Measurements from ENCODE around the gene TEX22.

Gene TEX22

DNA sequence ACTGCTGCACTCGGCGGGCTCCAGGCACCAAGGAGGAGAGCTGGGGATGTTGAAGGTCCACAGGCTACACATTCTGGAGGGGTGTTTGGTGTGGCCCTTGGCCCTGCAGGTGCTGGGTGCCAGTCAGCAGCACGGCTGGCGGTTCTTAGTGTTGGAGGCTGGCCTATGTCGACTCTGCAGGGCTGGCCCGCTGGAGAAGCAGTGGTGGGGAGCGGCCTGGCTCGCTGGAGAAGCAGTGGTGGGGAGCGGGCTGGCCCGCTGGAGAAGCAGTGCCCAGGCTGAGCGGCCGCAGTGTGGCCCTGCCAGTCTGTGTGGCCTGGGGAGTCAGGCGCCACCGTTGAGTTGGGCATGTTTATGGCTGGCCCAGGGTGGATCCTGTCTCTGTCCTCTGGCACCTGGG, 48.6 kb downstream of the TEX22 start:
- H3K27me3 Mint-ChIP-seq (ENCODE audit: low read depth), result no peaks in the 10 kb centered on the region
- H3K9me3 Mint-ChIP-seq, result no peaks in the 10 kb centered on the region
- H3K36me3 Mint-ChIP-seq (ENCODE audit: low read depth), result peaks cover 12% of the 10 kb centered on the region

DNA sequence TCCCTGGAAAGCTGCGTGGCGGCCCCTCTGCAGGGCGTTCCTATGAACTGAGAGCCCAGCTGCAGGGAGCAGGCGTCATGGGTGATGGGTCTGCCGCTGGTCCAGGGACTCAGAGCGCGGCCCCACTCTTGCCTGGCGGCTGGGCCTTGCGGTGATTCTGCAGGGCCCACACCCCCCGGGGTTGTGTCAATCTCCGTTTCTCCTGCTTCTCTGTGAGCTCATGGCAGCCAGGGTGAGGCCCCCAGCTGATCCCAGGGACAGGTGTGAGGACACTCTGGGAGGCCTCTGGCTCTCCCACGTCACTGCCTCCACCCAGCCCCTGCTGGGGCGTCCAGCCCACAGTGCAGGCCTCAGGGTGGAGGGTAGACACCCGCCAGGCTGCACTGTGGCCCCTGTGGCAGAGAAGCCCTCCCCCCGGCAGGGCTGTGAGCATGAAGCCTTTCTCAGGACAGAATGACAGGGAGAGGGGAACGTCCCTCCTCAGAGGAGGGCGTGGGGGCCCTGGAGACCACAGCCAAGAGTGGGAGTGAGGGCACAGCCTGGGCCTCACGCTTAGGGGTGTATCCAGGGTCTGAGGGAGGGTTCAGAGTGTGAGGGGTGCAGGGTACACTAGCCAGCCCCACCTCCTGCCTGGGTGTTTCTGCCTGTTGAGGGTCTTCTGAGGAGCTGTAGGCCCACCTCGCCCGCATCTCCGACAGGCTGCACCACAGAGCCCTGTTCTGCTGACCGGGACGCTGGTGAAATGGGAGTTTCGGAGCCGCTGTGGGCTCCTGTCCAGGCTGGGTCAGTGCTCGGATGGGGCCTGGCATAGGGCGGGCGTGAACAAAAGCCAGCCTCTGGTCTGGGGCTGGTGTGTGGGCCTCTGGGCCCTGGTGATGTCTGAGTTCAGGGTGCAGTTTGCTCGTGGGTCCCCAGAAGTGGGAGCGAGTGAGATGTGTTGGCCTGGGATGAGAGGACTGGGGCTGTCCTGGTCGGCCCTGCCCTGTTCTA, 49.6 kb downstream of the TEX22 start:
- Mint-ChIP-seq H3K9me3 (no peaks in the 10 kb centered on the region), H3K27me3 (ENCODE audit: low read depth) (no peaks in the 10 kb centered on the region), H3K36me3 (ENCODE audit: low read depth) (peaks cover 19% of the 10 kb centered on the region), H3K27ac (no peak overlapping the region), H3K4me3 (no peak overlapping the region), H3K4me1 (no peaks in the 10 kb centered on the region)
- TF ChIP-seq, protein P1, sequence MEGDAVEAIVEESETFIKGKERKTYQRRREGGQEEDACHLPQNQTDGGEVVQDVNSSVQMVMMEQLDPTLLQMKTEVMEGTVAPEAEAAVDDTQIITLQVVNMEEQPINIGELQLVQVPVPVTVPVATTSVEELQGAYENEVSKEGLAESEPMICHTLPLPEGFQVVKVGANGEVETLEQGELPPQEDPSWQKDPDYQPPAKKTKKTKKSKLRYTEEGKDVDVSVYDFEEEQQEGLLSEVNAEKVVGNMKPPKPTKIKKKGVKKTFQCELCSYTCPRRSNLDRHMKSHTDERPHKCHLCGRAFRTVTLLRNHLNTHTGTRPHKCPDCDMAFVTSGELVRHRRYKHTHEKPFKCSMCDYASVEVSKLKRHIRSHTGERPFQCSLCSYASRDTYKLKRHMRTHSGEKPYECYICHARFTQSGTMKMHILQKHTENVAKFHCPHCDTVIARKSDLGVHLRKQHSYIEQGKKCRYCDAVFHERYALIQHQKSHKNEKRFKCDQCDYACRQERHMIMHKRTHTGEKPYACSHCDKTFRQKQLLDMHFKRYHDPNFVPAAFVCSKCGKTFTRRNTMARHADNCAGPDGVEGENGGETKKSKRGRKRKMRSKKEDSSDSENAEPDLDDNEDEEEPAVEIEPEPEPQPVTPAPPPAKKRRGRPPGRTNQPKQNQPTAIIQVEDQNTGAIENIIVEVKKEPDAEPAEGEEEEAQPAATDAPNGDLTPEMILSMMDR (IDR thresholded peaks at IDR 0.05; ENCODE audit: unreplicated experiment in 3 of 3), result no peak

More for the DNA sequence above, 48.6 kb downstream of the TEX22 start:
- Mint-ChIP-seq H3K27ac (no peak overlapping the region), H3K4me3 (no peak overlapping the region), H3K4me1 (no peaks in the 10 kb centered on the region)
- TF ChIP-seq, protein P1 (IDR thresholded peaks at IDR 0.05; ENCODE audit: unreplicated experiment in 3 of 3), result no peak

DNA sequence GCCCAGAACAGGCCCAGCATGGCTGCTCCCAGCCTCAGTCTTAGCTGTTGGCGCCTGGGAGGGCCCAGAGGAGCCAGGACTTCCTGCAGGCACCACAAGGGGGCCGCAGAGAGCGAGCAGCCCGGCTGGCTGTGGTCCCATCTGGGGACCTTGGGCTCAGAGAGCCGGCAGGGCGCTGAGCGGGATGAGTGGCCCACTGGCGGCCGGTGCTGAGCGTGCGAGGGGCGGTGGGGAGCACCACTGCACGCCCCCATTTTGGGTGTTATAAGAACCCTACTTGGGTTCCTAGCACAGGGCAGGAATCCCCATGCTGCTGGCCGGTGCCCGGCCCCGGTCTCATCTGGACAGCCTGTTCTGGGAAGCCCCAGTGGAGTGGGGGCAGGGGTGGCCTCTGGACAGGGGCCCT, 50.4 kb downstream of the TEX22 start:
- no peaks in the 10 kb centered on the region for H3K27me3 Mint-ChIP-seq (ENCODE audit: low read depth)

DNA sequence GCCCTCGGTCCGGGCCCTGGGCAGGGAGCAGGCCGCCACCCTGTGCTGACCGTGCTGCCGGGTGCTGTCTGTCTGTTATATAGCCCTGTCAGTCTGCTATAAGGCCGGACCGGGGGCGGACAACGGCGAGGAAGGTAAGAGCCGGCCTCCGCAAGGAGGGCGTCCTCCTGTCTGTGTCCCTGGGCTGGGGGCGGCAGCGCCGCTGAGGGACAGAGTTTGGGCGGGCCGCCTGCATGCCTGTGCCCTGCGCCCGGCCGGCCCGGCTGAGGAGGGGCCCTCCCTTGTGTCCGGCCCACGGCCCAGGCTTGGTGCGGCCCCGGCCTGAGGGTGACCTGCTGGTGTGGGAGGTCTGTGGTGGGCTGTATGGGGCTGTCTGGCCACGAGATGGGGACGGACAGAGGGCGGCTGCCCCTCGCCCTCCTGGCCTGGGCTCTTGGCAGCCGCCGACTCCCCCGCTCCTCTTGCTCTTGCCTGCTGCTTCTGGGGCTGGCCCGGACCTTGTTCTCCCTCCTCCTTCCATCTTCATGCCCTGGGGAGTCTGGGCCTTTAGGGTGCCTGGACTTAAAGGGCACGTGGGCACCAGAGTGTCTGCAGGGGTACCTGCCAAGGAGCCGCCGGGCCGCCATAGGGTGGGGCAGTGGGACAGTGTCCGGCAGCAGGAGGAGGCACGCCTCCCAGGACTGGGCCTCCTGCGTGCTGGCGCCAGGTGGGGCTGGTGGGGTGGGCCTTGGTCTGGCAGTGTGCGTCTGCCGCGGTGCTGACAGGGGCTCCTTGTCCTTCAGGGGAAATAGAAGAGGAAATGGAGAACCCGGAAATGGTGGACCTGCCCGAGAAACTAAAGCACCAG, 51.2 kb downstream of the TEX22 start:
- TF ChIP-seq, protein P1 (IDR thresholded peaks at IDR 0.05; ENCODE audit: unreplicated experiment in 3 of 3), result no peak
- Mint-ChIP-seq H3K4me3 (no peak overlapping the region), H3K27ac (no peak overlapping the region), H3K27me3 (ENCODE audit: low read depth) (no peaks in the 10 kb centered on the region), H3K9me3 (no peaks in the 10 kb centered on the region), H3K36me3 (ENCODE audit: low read depth) (peaks cover 23% of the 10 kb centered on the region), H3K4me1 (no peaks in the 10 kb centered on the region)

More for the DNA sequence above, 50.4 kb downstream of the TEX22 start:
- Mint-ChIP-seq H3K36me3 (ENCODE audit: low read depth) (peaks cover 20% of the 10 kb centered on the region), H3K27ac (no peak overlapping the region), H3K9me3 (no peaks in the 10 kb centered on the region), H3K4me1 (no peaks in the 10 kb centered on the region), H3K4me3 (no peak overlapping the region)
- TF ChIP-seq, protein P1 (IDR thresholded peaks at IDR 0.05; ENCODE audit: unreplicated experiment in 3 of 3), result peak; percentile 78 to 91 (median 86)

DNA sequence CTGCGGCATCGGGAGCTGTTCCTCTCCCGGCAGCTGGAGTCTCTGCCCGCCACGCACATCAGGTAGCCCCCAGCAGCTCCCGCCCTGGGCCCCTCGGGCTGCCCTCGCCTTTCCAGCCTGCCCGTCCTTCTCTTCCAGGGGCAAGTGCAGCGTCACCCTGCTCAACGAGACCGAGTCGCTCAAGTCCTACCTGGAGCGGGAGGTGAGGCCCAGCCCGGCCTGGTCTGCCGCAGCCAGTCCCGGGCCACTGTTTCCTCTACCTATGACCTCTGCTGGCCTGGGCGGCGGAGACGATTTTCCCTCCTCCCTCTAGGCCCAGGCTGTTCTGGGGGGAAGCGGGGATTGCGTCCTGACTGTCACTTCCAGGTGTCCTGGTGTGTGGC, 51.8 kb downstream of the TEX22 start:
- no peak overlapping the region for H3K4me3 Mint-ChIP-seq
- H3K4me1 Mint-ChIP-seq, result no peaks in the 10 kb centered on the region
- peaks cover 23% of the 10 kb centered on the region for H3K36me3 Mint-ChIP-seq (ENCODE audit: low read depth)
- H3K27ac Mint-ChIP-seq, result no peak overlapping the region
- no peaks in the 10 kb centered on the region for H3K27me3 Mint-ChIP-seq (ENCODE audit: low read depth)
- TF ChIP-seq, protein P1 (IDR thresholded peaks at IDR 0.05; ENCODE audit: unreplicated experiment in 3 of 3), result no peak
- no peaks in the 10 kb centered on the region for H3K9me3 Mint-ChIP-seq
